ENCODE data around the gene COL19A1.

DNA sequence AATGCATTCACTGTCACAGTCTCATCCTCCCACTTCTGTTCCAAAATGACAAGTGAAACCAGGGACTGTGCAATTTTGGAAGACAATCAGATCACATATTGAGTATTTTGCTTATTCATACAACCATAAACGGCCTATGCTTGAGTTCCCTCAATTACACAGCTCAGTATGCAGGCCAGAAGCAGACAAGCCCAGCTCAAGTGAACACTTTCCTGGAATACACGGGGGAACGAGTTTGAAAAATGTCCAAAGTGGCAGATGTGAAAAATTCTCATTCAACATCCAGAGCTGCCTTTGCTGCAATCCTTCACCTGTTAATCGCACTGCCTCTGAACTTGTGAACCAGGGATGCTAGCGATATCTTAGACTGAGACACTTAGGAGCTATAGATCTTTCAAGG, 246.4 kb downstream of the COL19A1 start:
- no peak for TF ChIP-seq CTCF (IDR thresholded peaks at IDR 0.05)
- no peak for TF ChIP-seq POLR2AphosphoS5 (IDR thresholded peaks at IDR 0.05)

All from breast epithelium (tissue), 3 donors.